ENCODE data around the gene PHLPP1. TPM values are rescaled to one million over a fixed set of nuclear protein-coding genes. Genes with fewer than 3 reads are reported as not detected.

Gene PHLPP1
- total RNA-seq, 1 donor from 2014 or later = 3.4 TPM

DNA sequence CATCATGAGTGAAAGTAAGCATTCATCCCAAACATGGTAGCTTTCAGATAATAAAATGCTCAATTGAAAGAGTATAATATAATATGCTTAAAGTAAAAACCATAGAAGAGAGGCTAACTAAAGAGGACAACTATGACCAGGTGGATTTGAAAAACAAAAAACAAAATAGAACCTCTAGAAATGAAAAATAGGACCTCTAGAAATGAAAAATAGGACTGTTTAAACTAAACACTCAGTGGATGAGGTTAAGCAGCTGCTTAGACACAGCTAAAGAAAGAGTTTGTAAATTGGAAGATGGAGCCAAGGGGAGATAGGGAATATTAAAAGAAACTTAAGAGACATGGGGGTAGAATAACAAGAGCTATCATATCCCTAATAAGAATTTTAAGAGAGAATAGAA, 302.6 kb downstream of the PHLPP1 start:
- Histone ChIP-seq H3K4me3 (ENCODE audit: low read depth, low read length) (no peak overlapping the region), H3K27me3 (ENCODE audit: control insufficient read depth, insufficient read depth, low read length) (peaks cover 5% of the 10 kb centered on the region), H3K36me3 (ENCODE audit: control insufficient read depth, insufficient read depth, low read length) (no peaks in the 10 kb centered on the region)
- DNase-seq (ENCODE audit: low read depth) (no peak), FAIRE-seq (no peak)
- TF ChIP-seq, protein P1, sequence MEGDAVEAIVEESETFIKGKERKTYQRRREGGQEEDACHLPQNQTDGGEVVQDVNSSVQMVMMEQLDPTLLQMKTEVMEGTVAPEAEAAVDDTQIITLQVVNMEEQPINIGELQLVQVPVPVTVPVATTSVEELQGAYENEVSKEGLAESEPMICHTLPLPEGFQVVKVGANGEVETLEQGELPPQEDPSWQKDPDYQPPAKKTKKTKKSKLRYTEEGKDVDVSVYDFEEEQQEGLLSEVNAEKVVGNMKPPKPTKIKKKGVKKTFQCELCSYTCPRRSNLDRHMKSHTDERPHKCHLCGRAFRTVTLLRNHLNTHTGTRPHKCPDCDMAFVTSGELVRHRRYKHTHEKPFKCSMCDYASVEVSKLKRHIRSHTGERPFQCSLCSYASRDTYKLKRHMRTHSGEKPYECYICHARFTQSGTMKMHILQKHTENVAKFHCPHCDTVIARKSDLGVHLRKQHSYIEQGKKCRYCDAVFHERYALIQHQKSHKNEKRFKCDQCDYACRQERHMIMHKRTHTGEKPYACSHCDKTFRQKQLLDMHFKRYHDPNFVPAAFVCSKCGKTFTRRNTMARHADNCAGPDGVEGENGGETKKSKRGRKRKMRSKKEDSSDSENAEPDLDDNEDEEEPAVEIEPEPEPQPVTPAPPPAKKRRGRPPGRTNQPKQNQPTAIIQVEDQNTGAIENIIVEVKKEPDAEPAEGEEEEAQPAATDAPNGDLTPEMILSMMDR (IDR thresholded peaks at IDR 0.05; ENCODE audit: insufficient read depth, low read length, severe bottlenecking) = no peak

DNA sequence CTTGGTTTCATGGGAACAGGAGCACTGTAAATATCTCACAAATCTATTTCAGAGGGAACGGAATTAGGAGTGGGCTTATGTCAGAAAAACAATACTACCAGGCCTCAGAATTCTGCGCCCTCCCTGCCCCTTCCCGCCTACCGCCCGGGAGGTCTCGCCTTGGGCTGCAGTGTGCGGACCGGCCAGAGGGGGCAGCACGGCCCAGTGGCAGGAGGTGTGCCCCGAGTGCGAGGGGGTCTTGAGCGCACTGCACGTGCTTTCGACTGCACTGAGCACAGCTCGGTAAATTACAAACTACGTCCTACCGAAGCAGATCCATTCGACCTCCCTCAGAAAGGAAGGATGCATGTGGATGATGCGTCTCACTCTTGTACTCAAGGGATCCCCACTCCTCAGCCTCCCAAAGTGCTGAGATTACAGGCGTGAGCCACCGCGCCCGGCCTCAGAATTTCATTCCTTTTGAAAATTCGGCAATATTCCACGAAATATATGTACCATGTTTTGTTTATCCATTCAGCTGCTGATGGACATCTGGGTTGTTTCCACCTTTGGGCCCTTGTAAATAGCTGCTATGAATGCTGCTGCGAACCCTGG, 307.2 kb downstream of the PHLPP1 start:
- H3K4me3 ChIP-seq (ENCODE audit: low read depth, low read length) = no peak overlapping the region
- FAIRE-seq (no peak), DNase-seq (ENCODE audit: low read depth) (no peak)
- H3K27me3 ChIP-seq (ENCODE audit: control insufficient read depth, insufficient read depth, low read length) = peaks cover 2% of the 10 kb centered on the region
- TF ChIP-seq, protein P1 (IDR thresholded peaks at IDR 0.05; ENCODE audit: insufficient read depth, low read length, severe bottlenecking) = peak; percentile 20
- H3K36me3 ChIP-seq (ENCODE audit: control insufficient read depth, insufficient read depth, low read length) = no peaks in the 10 kb centered on the region

- no peaks in the 10 kb centered on the region for H3K36me3 ChIP-seq (ENCODE audit: control insufficient read depth, insufficient read depth, low read length)
- TF ChIP-seq, protein P1 (IDR thresholded peaks at IDR 0.05; ENCODE audit: insufficient read depth, low read length, severe bottlenecking) = peak; percentile 42
- no peaks in the 10 kb centered on the region for H3K27me3 ChIP-seq (ENCODE audit: control insufficient read depth, insufficient read depth, low read length)
- no peak overlapping the region for H3K4me3 ChIP-seq (ENCODE audit: low read depth, low read length)
- no peak for FAIRE-seq
- peak; percentile 14 for DNase-seq (ENCODE audit: low read depth)
Observed at GRCh38 chr18:63025251-63026090, 310.1 kb downstream of the PHLPP1 start.

- no peak for FAIRE-seq
- Histone ChIP-seq H3K36me3 (ENCODE audit: control insufficient read depth, insufficient read depth, low read length) (no peaks in the 10 kb centered on the region), H3K27me3 (ENCODE audit: control insufficient read depth, insufficient read depth, low read length) (no peaks in the 10 kb centered on the region), H3K4me3 (ENCODE audit: low read depth, low read length) (no peak overlapping the region)
- TF ChIP-seq, protein P1 (IDR thresholded peaks at IDR 0.05; ENCODE audit: insufficient read depth, low read length, severe bottlenecking) = no peak
- DNase-seq (ENCODE audit: low read depth) = no peak
Observed at GRCh38 chr18:63028380-63028779, 313.0 kb downstream of the PHLPP1 start.

Other genes with a start within 250 kb of the PHLPP1 start
- 8.7 and 9.7 TPM in 2 replicates for gene ZCCHC2, start 192.5 kb upstream of the PHLPP1 start, total RNA-seq